HepG2 (cell line): ENCODE data around the gene ELOVL5. TPM values are rescaled to one million over a fixed set of nuclear protein-coding genes. Genes with fewer than 3 reads are reported as not detected.

Source experiments
- BORCS8-MEF2B ChIP-seq: sonication (generic); formaldehyde crosslinking; IDR thresholded peaks from 2 replicates; pipeline ENCODE4 v1.8.0; 2022; ENCODE audit warnings: mild to moderate bottlenecking, missing genetic modification reagents
- BRD4 ChIP-seq: sonication (generic); formaldehyde crosslinking; IDR thresholded peaks from 2 replicates; pipeline ENCODE4 v1.4.0; 2020; ENCODE audit warnings: missing genetic modification reagents
- FOXK1 ChIP-seq: sonication (generic); formaldehyde crosslinking; IDR thresholded peaks from 2 replicates; pipeline ENCODE4 v1.4.0; 2020; ENCODE audit warnings: low read depth, missing genetic modification reagents, borderline replicate concordance
- HDAC2 ChIP-seq: sonication (generic); formaldehyde crosslinking; IDR thresholded peaks from 2 replicates; pipeline ENCODE4 v1.4.0; 2020; ENCODE audit warnings: missing genetic modification reagents
- IKZF1 ChIP-seq: fragments of 450-650 bp; IDR thresholded peaks from 2 replicates; pipeline ENCODE4 v1.7.1; 2016
- KAT7 ChIP-seq: IDR thresholded peaks from 2 replicates; pipeline ENCODE4 v1.6.1; 2018; ENCODE audit warnings: borderline replicate concordance, missing compliant biosample characterization
- MLXIP ChIP-seq: sonication (generic); formaldehyde crosslinking; IDR thresholded peaks from 2 replicates; pipeline ENCODE4 v1.9.0; 2021; ENCODE audit warnings: missing genetic modification reagents, borderline replicate concordance
- NFATC3 ChIP-seq: sonication (generic); formaldehyde crosslinking; IDR thresholded peaks from 2 replicates; pipeline ENCODE4 v1.5.1; 2020; ENCODE audit warnings: mild to moderate bottlenecking, missing genetic modification reagents
- NFE2 ChIP-seq: sonication (generic); formaldehyde crosslinking; IDR thresholded peaks from 2 replicates; pipeline ENCODE4 v1.4.0; 2020; ENCODE audit warnings: missing genetic modification reagents
- PCBP2 ChIP-seq: fragments of 200-400 bp; formaldehyde crosslinking; optimal IDR thresholded peaks from 2 replicates; pipeline ENCODE3; 2018; ENCODE audit warnings: low read length, low read depth; ENCODE audit not compliant: poor library complexity, severe bottlenecking
- POGK ChIP-seq: sonication (generic); formaldehyde crosslinking; conservative IDR thresholded peaks from 2 replicates; pipeline ENCODE4 v1.8.0; 2022; ENCODE audit warnings: mild to moderate bottlenecking, moderate library complexity, missing genetic modification reagents
- PRDM10 ChIP-seq: sonication (generic); formaldehyde crosslinking; IDR thresholded peaks from 2 replicates; pipeline ENCODE4 v1.4.0; 2020; ENCODE audit warnings: low read depth, missing genetic modification reagents
- SOX5 ChIP-seq: IDR thresholded peaks from 2 replicates; pipeline ENCODE4 v1.6.1; 2016; ENCODE audit warnings: borderline replicate concordance
- SP1 ChIP-seq, 2 experiments: fragments of 450-650 bp in 1 of 2; sonication (generic) in 1 of 2; formaldehyde crosslinking in 1 of 2; IDR thresholded peaks; 2 replicates each; pipeline versions ENCODE4 v1.4.0 to v1.6.1; 2016 to 2020; ENCODE audit warnings: missing genetic modification reagents in 1 of 2
- SYNCRIP ChIP-seq: fragments of 200-400 bp; formaldehyde crosslinking; IDR thresholded peaks from 2 replicates; pipeline ENCODE4 v1.6.1; 2018; ENCODE audit warnings: mild to moderate bottlenecking, low read depth, low read length; ENCODE audit not compliant: insufficient read depth
- TBX3 ChIP-seq: fragments of 450-650 bp; IDR thresholded peaks from 2 replicates; pipeline ENCODE4 v1.6.1; 2017; ENCODE audit warnings: antibody characterized with exemption, mild to moderate bottlenecking, inconsistent platforms, borderline replicate concordance
- TCF7 ChIP-seq: sonication (generic); IDR thresholded peaks from 2 replicates; pipeline ENCODE4 v1.6.1; 2016; ENCODE audit warnings: antibody characterized with exemption, low read depth
- ZFP1 ChIP-seq: IDR thresholded peaks from 2 replicates; pipeline ENCODE4 v1.6.1; 2016
- ZFP62 ChIP-seq: sonication (generic); formaldehyde crosslinking; IDR thresholded peaks from 2 replicates; pipeline ENCODE4 v1.4.0; 2020; ENCODE audit warnings: missing genetic modification reagents
- ZNF234 ChIP-seq: sonication (generic); formaldehyde crosslinking; conservative IDR thresholded peaks from 2 replicates; pipeline ENCODE4 v1.5.1; 2020; ENCODE audit warnings: mild to moderate bottlenecking, missing genetic modification reagents
- ZNF34 ChIP-seq: sonication (generic); formaldehyde crosslinking; IDR thresholded peaks from 2 replicates; pipeline ENCODE4 v1.4.0; 2020; ENCODE audit warnings: mild to moderate bottlenecking, missing genetic modification reagents, borderline replicate concordance
- ZNF557 ChIP-seq: sonication (generic); formaldehyde crosslinking; IDR thresholded peaks from 2 replicates; pipeline ENCODE4 v1.4.0; 2020; ENCODE audit warnings: missing genetic modification reagents
- ZNF589 ChIP-seq: sonication (generic); formaldehyde crosslinking; conservative IDR thresholded peaks from 2 replicates; pipeline ENCODE4 v1.8.0; 2022; ENCODE audit warnings: mild to moderate bottlenecking, moderate library complexity, missing genetic modification reagents
- ZNF709 ChIP-seq: sonication (generic); formaldehyde crosslinking; IDR thresholded peaks from 2 replicates; pipeline ENCODE4 v1.5.0; 2020; ENCODE audit warnings: mild to moderate bottlenecking, missing genetic modification reagents
- ZNF883 ChIP-seq: sonication (generic); formaldehyde crosslinking; IDR thresholded peaks from 2 replicates; pipeline ENCODE4 v1.5.1; 2020; ENCODE audit warnings: mild to moderate bottlenecking, missing genetic modification reagents; ENCODE audit errors: not compliant biosample characterization
- polyA plus RNA-seq, 8 experiments: library from polyadenylated mRNA; depleted of rRNA in 3 of 8; stranded (reverse) in 7 of 8; unstranded in 1 of 8; fragments of >200 nt; fragmentation: Illumina TruSeq in 4 of 8; extraction: Trizol in 4 of 8; gene quantifications; 2 replicates each; pipeline versions ENCODE4 v1.2.1 to v1.2.3, GENCODE V29; 2011 to 2016; ENCODE audit warnings: low read depth in 4 of 8, missing spikeins in 1 of 8, mixed read lengths in 1 of 8; ENCODE audit not compliant: insufficient read depth in 1 of 8
- total RNA-seq, 5 experiments: library from RNA; depleted of rRNA; stranded (reverse); fragments of >200 nt; fragmentation: Illumina TruSeq; extraction: Trizol; gene quantifications; 2 replicates each; pipeline ENCODE4 v1.2.3, GENCODE V29; 2016; ENCODE audit warnings: low read depth in 1 of 5

The ELOVL5 gene
- total and polyA plus RNA-seq, 2 of the 13 experiments (the other 11 are each of a cell fraction or from before 2014, with no cell fraction given) = 50.1 to 72.4 TPM

- TF ChIP-seq PRDM10 (no peak), POGK (CRISPR knock-in tag) (no peak), ZNF34 (no peak), TBX3 (peak; percentile 92), NFATC3 (CRISPR knock-in tag) (no peak), KAT7 (no peak), ZNF234 (CRISPR knock-in tag) (no peak), PCBP2 (no peak), ZNF709 (CRISPR knock-in tag) (no peak), SOX5 (peak; percentile 81), MLXIP (CRISPR knock-in tag) (no peak), ZFP62 (CRISPR knock-in tag) (no peak), SP1 (IDR thresholded peaks at IDR 0.05) (no peak), SP1 (CRISPR knock-in tag; IDR thresholded peaks at IDR 0.05) (no peak), IKZF1 (no peak), BORCS8-MEF2B (CRISPR knock-in tag) (no peak), NFE2 (CRISPR knock-in tag) (no peak), TCF7 (peak; percentile 22; the same call in 1 of the 2 replicates), ZNF589 (no peak), FOXK1 (CRISPR knock-in tag) (peak; percentile 42; the same call in 1 of the 2 replicates), ZNF557 (no peak), SYNCRIP (no peak), ZFP1 (CRISPR knock-in tag) (0 out of 2 replicates have a peak, but pooled peaks have one; percentile 29), HDAC2 (CRISPR knock-in tag) (peak; percentile 56; the same call in 1 of the 2 replicates), ZNF883 (no peak), BRD4 (CRISPR knock-in tag) (no peak)
Measured at GRCh38 chr6:53321701-53322100, 27.0 kb downstream of the ELOVL5 start (continued).
